NOMO-1 treated with DMSO at 0.1 percent for 48 hours (cell line): ENCODE results near the gene CLEC16A.

Source experiments
- DNase-seq: peaks from one replicate; lab custom pipeline; 2025; ENCODE audit not compliant: unreplicated experiment; lab: John Stamatoyannopoulos, UW

CLEC16A gene

GRCh38 chr16:11079652-11080187 is 135.4 kb downstream of the CLEC16A start:
- DNase-seq = no peak

GRCh38 chr16:11080327-11080967 is 136.1 kb downstream of the CLEC16A start:
- DNase-seq = no peak

- no peak for DNase-seq
Measured at GRCh38 chr16:11080999-11081630, 136.8 kb downstream of the CLEC16A start.

- DNase-seq = no peak
Measured at GRCh38 chr16:11082108-11082859, 137.9 kb downstream of the CLEC16A start.

GRCh38 chr16:11082860-11083388 is 138.6 kb downstream of the CLEC16A start:
- no peak for DNase-seq

- DNase-seq = no peak
Measured at GRCh38 chr16:11084484-11084875, 140.1 kb downstream of the CLEC16A start.

- no peak for DNase-seq
Measured at GRCh38 chr16:11084876-11085485, 140.6 kb downstream of the CLEC16A start.

GRCh38 chr16:11085916-11086315 is 141.6 kb downstream of the CLEC16A start:
- DNase-seq = no peak

- no peak for DNase-seq
Measured at GRCh38 chr16:11087691-11088073, 143.3 kb downstream of the CLEC16A start.

GRCh38 chr16:11088074-11088730 is 143.8 kb downstream of the CLEC16A start:
- no peak for DNase-seq

- DNase-seq = no peak
Measured at GRCh38 chr16:11088831-11089230, 144.5 kb downstream of the CLEC16A start.

GRCh38 chr16:11089504-11090124 is 145.2 kb downstream of the CLEC16A start:
- no peak for DNase-seq

- DNase-seq = no peak
Measured at GRCh38 chr16:11090232-11090631, 145.9 kb downstream of the CLEC16A start.

GRCh38 chr16:11091021-11091785 is 146.8 kb downstream of the CLEC16A start:
- DNase-seq = no peak

GRCh38 chr16:11092788-11093571 is 148.6 kb downstream of the CLEC16A start:
- DNase-seq = no peak

GRCh38 chr16:11093572-11094074 is 149.3 kb downstream of the CLEC16A start:
- no peak for DNase-seq

- DNase-seq = peak; percentile 61
Measured at GRCh38 chr16:11094075-11094856, 149.9 kb downstream of the CLEC16A start.
